ENCODE measurements around the gene JMJD1C.
A peak's percentile ranks its signal among the peaks of the same experiment; 100 is the strongest.

Gene JMJD1C

GRCh38 chr10:63201118-63201517 is 264.7 kb downstream of the JMJD1C start:
- no peaks in the 10 kb centered on the region for H3K27me3 ChIP-seq (ENCODE audit: control insufficient read depth, insufficient read depth, low read length)
- no peak overlapping the region for H3K4me3 ChIP-seq (ENCODE audit: low read depth, low read length)
- H3K4me1 ChIP-seq (ENCODE audit: control insufficient read depth, insufficient read depth, low read length): peaks cover 48% of the 10 kb centered on the region
- H3K36me3 ChIP-seq (ENCODE audit: control insufficient read depth, insufficient read depth, low read length): peaks cover 95% of the 10 kb centered on the region
- no peak overlapping the region for H3K9ac ChIP-seq (ENCODE audit: low read depth, low read length)
- no peaks in the 10 kb centered on the region for H3K9me3 ChIP-seq (ENCODE audit: control insufficient read depth, insufficient read depth, low read length)
- no peak overlapping the region for H3K27ac ChIP-seq (ENCODE audit: low read depth, low read length)

GRCh38 chr10:63200431-63200830 is 265.3 kb downstream of the JMJD1C start:
- Histone ChIP-seq H3K4me3 (ENCODE audit: low read depth, low read length) (peak overlapping the region; percentile 23; the same call in 1 of the 2 replicates), H3K9me3 (ENCODE audit: control insufficient read depth, insufficient read depth, low read length) (no peaks in the 10 kb centered on the region), H3K27ac (ENCODE audit: low read depth, low read length) (no peak overlapping the region), H3K4me1 (ENCODE audit: control insufficient read depth, insufficient read depth, low read length) (peaks cover 41% of the 10 kb centered on the region), H3K36me3 (ENCODE audit: control insufficient read depth, insufficient read depth, low read length) (peaks cover 95% of the 10 kb centered on the region), H3K27me3 (ENCODE audit: control insufficient read depth, insufficient read depth, low read length) (no peaks in the 10 kb centered on the region), H3K9ac (ENCODE audit: low read depth, low read length) (no peak overlapping the region)

- H3K27me3 ChIP-seq (ENCODE audit: control insufficient read depth, insufficient read depth, low read length): no peaks in the 10 kb centered on the region
Observed at GRCh38 chr10:63199716-63200115, 266.1 kb downstream of the JMJD1C start.

GRCh38 chr10:63197344-63198092 is 268.3 kb downstream of the JMJD1C start:
- H3K4me1 ChIP-seq (ENCODE audit: control insufficient read depth, insufficient read depth, low read length): peaks cover 27% of the 10 kb centered on the region
- H3K9me3 ChIP-seq (ENCODE audit: control insufficient read depth, insufficient read depth, low read length): no peaks in the 10 kb centered on the region
- H3K36me3 ChIP-seq (ENCODE audit: control insufficient read depth, insufficient read depth, low read length): peaks cover 94% of the 10 kb centered on the region
- no peak overlapping the region for H3K4me3 ChIP-seq (ENCODE audit: low read depth, low read length)
- no peaks in the 10 kb centered on the region for H3K27me3 ChIP-seq (ENCODE audit: control insufficient read depth, insufficient read depth, low read length)
- no peak overlapping the region for H3K9ac ChIP-seq (ENCODE audit: low read depth, low read length)
- no peak overlapping the region for H3K27ac ChIP-seq (ENCODE audit: low read depth, low read length)

More at GRCh38 chr10:63199716-63200115, 266.1 kb downstream of the JMJD1C start:
- Histone ChIP-seq H3K4me3 (ENCODE audit: low read depth, low read length) (peak overlapping the region; percentile 23; the same call in 1 of the 2 replicates), H3K9me3 (ENCODE audit: control insufficient read depth, insufficient read depth, low read length) (no peaks in the 10 kb centered on the region), H3K4me1 (ENCODE audit: control insufficient read depth, insufficient read depth, low read length) (peaks cover 34% of the 10 kb centered on the region), H3K9ac (ENCODE audit: low read depth, low read length) (no peak overlapping the region), H3K27ac (ENCODE audit: low read depth, low read length) (peak overlapping the region; percentile 31), H3K36me3 (ENCODE audit: control insufficient read depth, insufficient read depth, low read length) (peaks cover 95% of the 10 kb centered on the region)

- Histone ChIP-seq H3K27me3 (ENCODE audit: control insufficient read depth, insufficient read depth, low read length) (no peaks in the 10 kb centered on the region), H3K9ac (ENCODE audit: low read depth, low read length) (no peak overlapping the region), H3K9me3 (ENCODE audit: control insufficient read depth, insufficient read depth, low read length) (no peaks in the 10 kb centered on the region), H3K27ac (ENCODE audit: low read depth, low read length) (no peak overlapping the region), H3K4me3 (ENCODE audit: low read depth, low read length) (no peak overlapping the region), H3K36me3 (ENCODE audit: control insufficient read depth, insufficient read depth, low read length) (peaks cover 98% of the 10 kb centered on the region), H3K4me1 (ENCODE audit: control insufficient read depth, insufficient read depth, low read length) (no peaks in the 10 kb centered on the region)
Observed at GRCh38 chr10:63192826-63193225, 273.0 kb downstream of the JMJD1C start.

GRCh38 chr10:63175534-63175933 is 290.2 kb downstream of the JMJD1C start:
- H3K4me1 ChIP-seq (ENCODE audit: control insufficient read depth, insufficient read depth, low read length): no peaks in the 10 kb centered on the region
- H3K36me3 ChIP-seq (ENCODE audit: control insufficient read depth, insufficient read depth, low read length): peaks cover 98% of the 10 kb centered on the region
- H3K9ac ChIP-seq (ENCODE audit: low read depth, low read length): no peak overlapping the region
- H3K27ac ChIP-seq (ENCODE audit: low read depth, low read length): no peak overlapping the region
- no peak overlapping the region for H3K4me3 ChIP-seq (ENCODE audit: low read depth, low read length)
- no peaks in the 10 kb centered on the region for H3K9me3 ChIP-seq (ENCODE audit: control insufficient read depth, insufficient read depth, low read length)
- H3K27me3 ChIP-seq (ENCODE audit: control insufficient read depth, insufficient read depth, low read length): no peaks in the 10 kb centered on the region

- no peak overlapping the region for H3K4me3 ChIP-seq (ENCODE audit: low read depth, low read length)
- H3K9me3 ChIP-seq (ENCODE audit: control insufficient read depth, insufficient read depth, low read length): no peaks in the 10 kb centered on the region
- H3K27me3 ChIP-seq (ENCODE audit: control insufficient read depth, insufficient read depth, low read length): no peaks in the 10 kb centered on the region
- H3K4me1 ChIP-seq (ENCODE audit: control insufficient read depth, insufficient read depth, low read length): no peaks in the 10 kb centered on the region
- peaks cover 100% of the 10 kb centered on the region for H3K36me3 ChIP-seq (ENCODE audit: control insufficient read depth, insufficient read depth, low read length)
- H3K27ac ChIP-seq (ENCODE audit: low read depth, low read length): no peak overlapping the region
- H3K9ac ChIP-seq (ENCODE audit: low read depth, low read length): no peak overlapping the region
Observed at GRCh38 chr10:63173468-63174232, 292.1 kb downstream of the JMJD1C start.

- Histone ChIP-seq H3K9ac (ENCODE audit: low read depth, low read length) (no peak overlapping the region), H3K4me1 (ENCODE audit: control insufficient read depth, insufficient read depth, low read length) (no peaks in the 10 kb centered on the region), H3K9me3 (ENCODE audit: control insufficient read depth, insufficient read depth, low read length) (no peaks in the 10 kb centered on the region), H3K4me3 (ENCODE audit: low read depth, low read length) (no peak overlapping the region), H3K27me3 (ENCODE audit: control insufficient read depth, insufficient read depth, low read length) (no peaks in the 10 kb centered on the region), H3K27ac (ENCODE audit: low read depth, low read length) (no peak overlapping the region), H3K36me3 (ENCODE audit: control insufficient read depth, insufficient read depth, low read length) (peaks cover 100% of the 10 kb centered on the region)
Observed at GRCh38 chr10:63171926-63172325, 293.9 kb downstream of the JMJD1C start.

- no peaks in the 10 kb centered on the region for H3K4me1 ChIP-seq (ENCODE audit: control insufficient read depth, insufficient read depth, low read length)
- H3K27me3 ChIP-seq (ENCODE audit: control insufficient read depth, insufficient read depth, low read length): no peaks in the 10 kb centered on the region
- no peak overlapping the region for H3K4me3 ChIP-seq (ENCODE audit: low read depth, low read length)
- no peak overlapping the region for H3K9ac ChIP-seq (ENCODE audit: low read depth, low read length)
- H3K27ac ChIP-seq (ENCODE audit: low read depth, low read length): no peak overlapping the region
- H3K9me3 ChIP-seq (ENCODE audit: control insufficient read depth, insufficient read depth, low read length): no peaks in the 10 kb centered on the region
- peaks cover 100% of the 10 kb centered on the region for H3K36me3 ChIP-seq (ENCODE audit: control insufficient read depth, insufficient read depth, low read length)
Observed at GRCh38 chr10:63171255-63171855, 294.4 kb downstream of the JMJD1C start.

- Histone ChIP-seq H3K4me1 (ENCODE audit: control insufficient read depth, insufficient read depth, low read length) (no peaks in the 10 kb centered on the region), H3K9ac (ENCODE audit: low read depth, low read length) (no peak overlapping the region), H3K27me3 (ENCODE audit: control insufficient read depth, insufficient read depth, low read length) (no peaks in the 10 kb centered on the region), H3K4me3 (ENCODE audit: low read depth, low read length) (no peak overlapping the region), H3K36me3 (ENCODE audit: control insufficient read depth, insufficient read depth, low read length) (peaks cover 100% of the 10 kb centered on the region), H3K9me3 (ENCODE audit: control insufficient read depth, insufficient read depth, low read length) (no peaks in the 10 kb centered on the region), H3K27ac (ENCODE audit: low read depth, low read length) (no peak overlapping the region)
Observed at GRCh38 chr10:63169624-63170023, 296.2 kb downstream of the JMJD1C start.

Data from HUES48 (cell line).